SU-DHL-6 (cell line): ENCODE results near the gene COLQ.

Source experiments
- EZH2phosphoT487 ChIP-seq: fragments of 200-600 bp; sonication (generic), shearing (Covaris generic); conservative IDR thresholded peaks from 2 replicates; pipeline ENCODE4 v1.6.1; 2018; ENCODE audit warnings: mild to moderate bottlenecking, antibody characterized with exemption, low read length, moderate library complexity, mixed read lengths
- TF ChIP-seq, protein P1 (sequence below): fragments of 200-600 bp; sonication (generic); IDR thresholded peaks from one replicate; pipeline ENCODE4 v1.5.1; 2017; ENCODE audit warnings: antibody characterized with exemption, mild to moderate bottlenecking, low read length, moderate library complexity; ENCODE audit not compliant: insufficient read depth, poor library complexity, severe bottlenecking

DNA sequence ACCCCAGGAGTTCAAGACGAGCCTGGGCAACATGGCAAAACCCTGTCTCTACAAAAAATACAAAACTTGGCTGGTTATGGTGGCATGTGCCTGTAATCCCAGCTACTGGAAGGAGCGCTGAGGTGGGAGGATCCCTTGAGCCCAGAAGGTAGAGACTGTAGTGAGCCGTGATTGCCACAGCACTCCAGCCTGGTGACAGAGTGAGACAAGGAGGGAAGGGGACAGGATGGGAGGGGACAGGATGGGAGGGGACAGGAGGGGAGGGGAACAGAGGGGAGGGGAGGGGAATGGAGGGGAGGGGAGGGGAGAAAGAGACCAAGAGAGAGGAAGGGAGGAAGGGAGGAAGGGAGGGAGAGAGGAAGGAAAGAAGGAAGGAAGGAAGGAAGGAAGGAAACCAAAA is 11.0 kb downstream of the COLQ start:
- TF ChIP-seq, protein P1, sequence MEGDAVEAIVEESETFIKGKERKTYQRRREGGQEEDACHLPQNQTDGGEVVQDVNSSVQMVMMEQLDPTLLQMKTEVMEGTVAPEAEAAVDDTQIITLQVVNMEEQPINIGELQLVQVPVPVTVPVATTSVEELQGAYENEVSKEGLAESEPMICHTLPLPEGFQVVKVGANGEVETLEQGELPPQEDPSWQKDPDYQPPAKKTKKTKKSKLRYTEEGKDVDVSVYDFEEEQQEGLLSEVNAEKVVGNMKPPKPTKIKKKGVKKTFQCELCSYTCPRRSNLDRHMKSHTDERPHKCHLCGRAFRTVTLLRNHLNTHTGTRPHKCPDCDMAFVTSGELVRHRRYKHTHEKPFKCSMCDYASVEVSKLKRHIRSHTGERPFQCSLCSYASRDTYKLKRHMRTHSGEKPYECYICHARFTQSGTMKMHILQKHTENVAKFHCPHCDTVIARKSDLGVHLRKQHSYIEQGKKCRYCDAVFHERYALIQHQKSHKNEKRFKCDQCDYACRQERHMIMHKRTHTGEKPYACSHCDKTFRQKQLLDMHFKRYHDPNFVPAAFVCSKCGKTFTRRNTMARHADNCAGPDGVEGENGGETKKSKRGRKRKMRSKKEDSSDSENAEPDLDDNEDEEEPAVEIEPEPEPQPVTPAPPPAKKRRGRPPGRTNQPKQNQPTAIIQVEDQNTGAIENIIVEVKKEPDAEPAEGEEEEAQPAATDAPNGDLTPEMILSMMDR = no peak
- no peak for TF ChIP-seq EZH2phosphoT487
